Liver (tissue), 9 donors: Measurements from ENCODE around the gene GJA5. TPM values are rescaled to one million over a fixed set of nuclear protein-coding genes. Genes with fewer than 3 reads are reported as not detected.

Experiments used
- DNase-seq: peaks from one replicate; pipeline ENCODE4 v3.0.0-alpha.2; 2017; ENCODE audit warnings: low spot score
- H3K27ac ChIP-seq, 2 donors: one replicate each; pipeline ENCODE4 v1.7.0; 2013; ENCODE audit warnings: inconsistent platforms in 2 of 2, low read length in 2 of 2, control low read depth in 1 of 2, low read depth in 1 of 2, mild to moderate bottlenecking in 1 of 2
- H3K27me3 ChIP-seq, 4 donors: one replicate each; pipeline versions ENCODE4 v1.6.1 to v1.7.0; 2013; ENCODE audit warnings: low read length in 3 of 4, inconsistent platforms in 1 of 4, mild to moderate bottlenecking in 1 of 4, moderate library complexity in 1 of 4; ENCODE audit not compliant: control insufficient read depth in 4 of 4, insufficient read depth in 4 of 4
- H3K36me3 ChIP-seq, 4 donors: one replicate each; pipeline versions ENCODE4 v1.6.1 to v1.7.0; 2013; ENCODE audit warnings: low read length in 3 of 4, mild to moderate bottlenecking in 3 of 4, low read depth in 1 of 4, moderate library complexity in 1 of 4; ENCODE audit not compliant: control insufficient read depth in 4 of 4, insufficient read depth in 3 of 4
- H3K4me1 ChIP-seq, 4 donors: one replicate each; pipeline versions ENCODE4 v1.6.1 to v1.7.0; 2013; ENCODE audit warnings: low read length in 3 of 4, mild to moderate bottlenecking in 3 of 4, moderate library complexity in 1 of 4; ENCODE audit not compliant: control insufficient read depth in 4 of 4, insufficient read depth in 4 of 4
- H3K4me3 ChIP-seq, 3 donors: one replicate each; pipeline versions ENCODE4 v1.6.1 to v1.7.0; 2013; ENCODE audit warnings: low read length in 3 of 3, control low read depth in 1 of 3, low read depth in 1 of 3, mild to moderate bottlenecking in 1 of 3
- H3K9ac ChIP-seq, 2 donors: one replicate each; pipeline ENCODE4 v1.7.0; 2013; ENCODE audit warnings: low read length in 2 of 2, mild to moderate bottlenecking in 2 of 2, moderate library complexity in 2 of 2, control low read depth in 1 of 2, low read depth in 1 of 2
- H3K9me3 ChIP-seq, 4 donors: one replicate each; pipeline versions ENCODE4 v1.6.1 to v1.7.0; 2013; ENCODE audit warnings: low read length in 3 of 4; ENCODE audit not compliant: control insufficient read depth in 4 of 4
- EGR1 ChIP-seq, 2 donors: IDR thresholded peaks; 2 replicates each; pipeline ENCODE4 v1.6.1; 2016 to 2018; ENCODE audit warnings: antibody characterized with exemption in 2 of 2, low read depth in 2 of 2
- FOXA1 ChIP-seq: IDR thresholded peaks from 2 replicates; pipeline ENCODE4 v1.6.1; 2016; ENCODE audit warnings: antibody characterized with exemption
- FOXA2 ChIP-seq: IDR thresholded peaks from 2 replicates; pipeline ENCODE4 v1.6.1; 2016; ENCODE audit warnings: antibody characterized with exemption
- GABPA ChIP-seq, 2 donors: IDR thresholded peaks in 1 of 2; conservative IDR thresholded peaks in 1 of 2; 2 replicates each; pipeline ENCODE4 v1.6.1; 2016; ENCODE audit warnings: antibody characterized with exemption in 2 of 2, mild to moderate bottlenecking in 1 of 2, moderate library complexity in 1 of 2
- HNF4A ChIP-seq, 2 donors: conservative IDR thresholded peaks; 2 replicates each; pipeline ENCODE4 v1.6.1; 2016; ENCODE audit warnings: antibody characterized with exemption in 2 of 2, mild to moderate bottlenecking in 2 of 2
- HNF4G ChIP-seq: IDR thresholded peaks from 2 replicates; pipeline ENCODE4 v1.6.1; 2016; ENCODE audit warnings: antibody characterized with exemption
- NR2F2 ChIP-seq: IDR thresholded peaks from 2 replicates; pipeline ENCODE4 v1.6.1; 2016; ENCODE audit warnings: antibody characterized with exemption
- RAD21 ChIP-seq, 2 donors: IDR thresholded peaks; 2 replicates each; pipeline ENCODE4 v1.6.1; 2016; ENCODE audit warnings: antibody characterized with exemption in 2 of 2, mild to moderate bottlenecking in 2 of 2
- RXRA ChIP-seq, 2 donors: IDR thresholded peaks; 2 replicates each; pipeline ENCODE4 v1.6.1; 2017 to 2018; ENCODE audit warnings: antibody characterized with exemption in 2 of 2, mild to moderate bottlenecking in 1 of 2
- SP1 ChIP-seq: IDR thresholded peaks from 2 replicates; pipeline ENCODE4 v1.6.1; 2018; ENCODE audit warnings: antibody characterized with exemption, mild to moderate bottlenecking
- WGBS: extraction: QIAGEN DNeasy Blood & Tissue Kit; methylation state at CpG from one replicate; pipeline ENCODE4 v1.1.7; 2013; 5-methylcytosine and 5-hydroxymethylcytosine counted together
- polyA plus RNA-seq, 2 donors: library from polyadenylated mRNA; stranded (reverse) in 1 of 2; unstranded in 1 of 2; fragments of 200-250 nt in 1 of 2; fragments of >200 nt in 1 of 2; fragmentation: Nextera tagmentation in 1 of 2; extraction: Ambion mirVana in 1 of 2; gene quantifications; one replicate each; pipeline versions ENCODE4 v1.2.1 to v1.2.3, GENCODE V29; 2013 to 2015
- total RNA-seq, 2 donors: library from RNA; depleted of rRNA; stranded (reverse); fragments of >200 nt; gene quantifications; one replicate each; pipeline ENCODE4 v1.2.3, GENCODE V29; 2014
- TF ChIP-seq, protein P1 (sequence below): fragments of 150-350 bp; IDR thresholded peaks from 2 replicates; pipeline ENCODE4 v1.5.1; 2017; ENCODE audit warnings: improper control_type of control experiment, low read depth, low read length; ENCODE audit not compliant: missing input control
- TF ChIP-seq, protein P2 (sequence below): IDR thresholded peaks from 2 replicates; pipeline ENCODE4 v1.6.1; 2016; ENCODE audit warnings: antibody characterized with exemption
- TF ChIP-seq, protein P3 (sequence below): IDR thresholded peaks from 2 replicates; pipeline ENCODE4 v1.6.1; 2016; ENCODE audit warnings: antibody characterized with exemption, mild to moderate bottlenecking
- TF ChIP-seq, protein P4 (sequence below): IDR thresholded peaks from 2 replicates; pipeline ENCODE4 v1.6.1; 2016; ENCODE audit warnings: antibody characterized with exemption
- TF ChIP-seq, protein P5 (sequence below): IDR thresholded peaks from 2 replicates; pipeline ENCODE4 v1.6.1; 2016; ENCODE audit warnings: antibody characterized with exemption
- donor health status: healthy.
- donor health status: healthy.
- donor health status: healthy.
- donor health status: healthy.
- donor health status: healthy.

Gene GJA5
- total and polyA plus RNA-seq, 4 donors: 0.70 to 1.8 (median 1.3) TPM

DNA sequence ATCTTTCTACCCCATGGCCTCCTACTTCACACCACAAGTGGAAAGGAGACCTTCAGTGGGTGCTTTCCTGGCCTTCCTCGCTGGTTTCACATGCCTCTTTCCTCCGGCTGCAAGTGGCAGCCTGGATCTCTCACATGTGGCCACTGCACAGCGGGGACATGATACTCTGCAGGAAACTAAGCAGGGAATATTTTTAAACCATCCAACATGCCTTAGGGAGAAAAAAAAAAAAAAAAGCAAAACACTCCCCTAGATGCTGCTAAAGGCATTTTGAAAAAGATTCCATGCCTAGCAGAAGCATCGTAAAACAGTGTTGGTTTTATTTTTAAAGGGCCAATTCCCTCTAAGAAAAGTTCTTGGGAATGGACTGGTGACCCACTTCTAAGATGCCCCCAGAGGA lies 12.2 kb upstream of the GJA5 start:
- no peaks in the 10 kb centered on the region for H3K4me1 ChIP-seq
- no peak overlapping the region for H3K9ac ChIP-seq
- H3K27ac ChIP-seq: no peak overlapping the region
- H3K36me3 ChIP-seq: no peaks in the 10 kb centered on the region
- H3K27me3 ChIP-seq: peaks cover 0 to 3% (median 0%) of the 10 kb centered on the region in 4 donors
- no peak overlapping the region for H3K4me3 ChIP-seq
- H3K9me3 ChIP-seq: no peaks in the 10 kb centered on the region
- DNase-seq: no peak
- TF ChIP-seq RXRA (IDR thresholded peaks at IDR 0.05): no peak
- no peak for TF ChIP-seq HNF4A (conservative IDR thresholded peaks at IDR 0.05)
- no peak for TF ChIP-seq FOXA1
- no peak for TF ChIP-seq NR2F2
- TF ChIP-seq, protein P1, sequence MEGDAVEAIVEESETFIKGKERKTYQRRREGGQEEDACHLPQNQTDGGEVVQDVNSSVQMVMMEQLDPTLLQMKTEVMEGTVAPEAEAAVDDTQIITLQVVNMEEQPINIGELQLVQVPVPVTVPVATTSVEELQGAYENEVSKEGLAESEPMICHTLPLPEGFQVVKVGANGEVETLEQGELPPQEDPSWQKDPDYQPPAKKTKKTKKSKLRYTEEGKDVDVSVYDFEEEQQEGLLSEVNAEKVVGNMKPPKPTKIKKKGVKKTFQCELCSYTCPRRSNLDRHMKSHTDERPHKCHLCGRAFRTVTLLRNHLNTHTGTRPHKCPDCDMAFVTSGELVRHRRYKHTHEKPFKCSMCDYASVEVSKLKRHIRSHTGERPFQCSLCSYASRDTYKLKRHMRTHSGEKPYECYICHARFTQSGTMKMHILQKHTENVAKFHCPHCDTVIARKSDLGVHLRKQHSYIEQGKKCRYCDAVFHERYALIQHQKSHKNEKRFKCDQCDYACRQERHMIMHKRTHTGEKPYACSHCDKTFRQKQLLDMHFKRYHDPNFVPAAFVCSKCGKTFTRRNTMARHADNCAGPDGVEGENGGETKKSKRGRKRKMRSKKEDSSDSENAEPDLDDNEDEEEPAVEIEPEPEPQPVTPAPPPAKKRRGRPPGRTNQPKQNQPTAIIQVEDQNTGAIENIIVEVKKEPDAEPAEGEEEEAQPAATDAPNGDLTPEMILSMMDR: no peak
- TF ChIP-seq, protein P2, sequence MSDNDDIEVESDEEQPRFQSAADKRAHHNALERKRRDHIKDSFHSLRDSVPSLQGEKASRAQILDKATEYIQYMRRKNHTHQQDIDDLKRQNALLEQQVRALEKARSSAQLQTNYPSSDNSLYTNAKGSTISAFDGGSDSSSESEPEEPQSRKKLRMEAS: no peak
- no peak for TF ChIP-seq EGR1 (IDR thresholded peaks at IDR 0.05; ENCODE audit: low read depth in 2 of 2)
- no peak for TF ChIP-seq SP1
- TF ChIP-seq, protein P3, sequence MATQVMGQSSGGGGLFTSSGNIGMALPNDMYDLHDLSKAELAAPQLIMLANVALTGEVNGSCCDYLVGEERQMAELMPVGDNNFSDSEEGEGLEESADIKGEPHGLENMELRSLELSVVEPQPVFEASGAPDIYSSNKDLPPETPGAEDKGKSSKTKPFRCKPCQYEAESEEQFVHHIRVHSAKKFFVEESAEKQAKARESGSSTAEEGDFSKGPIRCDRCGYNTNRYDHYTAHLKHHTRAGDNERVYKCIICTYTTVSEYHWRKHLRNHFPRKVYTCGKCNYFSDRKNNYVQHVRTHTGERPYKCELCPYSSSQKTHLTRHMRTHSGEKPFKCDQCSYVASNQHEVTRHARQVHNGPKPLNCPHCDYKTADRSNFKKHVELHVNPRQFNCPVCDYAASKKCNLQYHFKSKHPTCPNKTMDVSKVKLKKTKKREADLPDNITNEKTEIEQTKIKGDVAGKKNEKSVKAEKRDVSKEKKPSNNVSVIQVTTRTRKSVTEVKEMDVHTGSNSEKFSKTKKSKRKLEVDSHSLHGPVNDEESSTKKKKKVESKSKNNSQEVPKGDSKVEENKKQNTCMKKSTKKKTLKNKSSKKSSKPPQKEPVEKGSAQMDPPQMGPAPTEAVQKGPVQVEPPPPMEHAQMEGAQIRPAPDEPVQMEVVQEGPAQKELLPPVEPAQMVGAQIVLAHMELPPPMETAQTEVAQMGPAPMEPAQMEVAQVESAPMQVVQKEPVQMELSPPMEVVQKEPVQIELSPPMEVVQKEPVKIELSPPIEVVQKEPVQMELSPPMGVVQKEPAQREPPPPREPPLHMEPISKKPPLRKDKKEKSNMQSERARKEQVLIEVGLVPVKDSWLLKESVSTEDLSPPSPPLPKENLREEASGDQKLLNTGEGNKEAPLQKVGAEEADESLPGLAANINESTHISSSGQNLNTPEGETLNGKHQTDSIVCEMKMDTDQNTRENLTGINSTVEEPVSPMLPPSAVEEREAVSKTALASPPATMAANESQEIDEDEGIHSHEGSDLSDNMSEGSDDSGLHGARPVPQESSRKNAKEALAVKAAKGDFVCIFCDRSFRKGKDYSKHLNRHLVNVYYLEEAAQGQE: no peak
- TF ChIP-seq RAD21 (IDR thresholded peaks at IDR 0.05): no peak
- no peak for TF ChIP-seq GABPA (IDR thresholded peaks at IDR 0.05 in 1 of 2, conservative IDR thresholded peaks at IDR 0.05 in 1 of 2)
- TF ChIP-seq, protein P4, sequence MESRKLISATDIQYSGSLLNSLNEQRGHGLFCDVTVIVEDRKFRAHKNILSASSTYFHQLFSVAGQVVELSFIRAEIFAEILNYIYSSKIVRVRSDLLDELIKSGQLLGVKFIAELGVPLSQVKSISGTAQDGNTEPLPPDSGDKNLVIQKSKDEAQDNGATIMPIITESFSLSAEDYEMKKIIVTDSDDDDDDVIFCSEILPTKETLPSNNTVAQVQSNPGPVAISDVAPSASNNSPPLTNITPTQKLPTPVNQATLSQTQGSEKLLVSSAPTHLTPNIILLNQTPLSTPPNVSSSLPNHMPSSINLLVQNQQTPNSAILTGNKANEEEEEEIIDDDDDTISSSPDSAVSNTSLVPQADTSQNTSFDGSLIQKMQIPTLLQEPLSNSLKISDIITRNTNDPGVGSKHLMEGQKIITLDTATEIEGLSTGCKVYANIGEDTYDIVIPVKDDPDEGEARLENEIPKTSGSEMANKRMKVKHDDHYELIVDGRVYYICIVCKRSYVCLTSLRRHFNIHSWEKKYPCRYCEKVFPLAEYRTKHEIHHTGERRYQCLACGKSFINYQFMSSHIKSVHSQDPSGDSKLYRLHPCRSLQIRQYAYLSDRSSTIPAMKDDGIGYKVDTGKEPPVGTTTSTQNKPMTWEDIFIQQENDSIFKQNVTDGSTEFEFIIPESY: no peak
- TF ChIP-seq FOXA2: no peak
- TF ChIP-seq, protein P5, sequence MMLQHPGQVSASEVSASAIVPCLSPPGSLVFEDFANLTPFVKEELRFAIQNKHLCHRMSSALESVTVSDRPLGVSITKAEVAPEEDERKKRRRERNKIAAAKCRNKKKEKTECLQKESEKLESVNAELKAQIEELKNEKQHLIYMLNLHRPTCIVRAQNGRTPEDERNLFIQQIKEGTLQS: no peak
- no peak for TF ChIP-seq HNF4G
- WGBS: 73% methylated on average over 4 of the region's 4 CpGs
